Progenitor cell of endocrine pancreas (in vitro differentiated cells): Measurements from ENCODE around the gene DNALI1. TPM values are rescaled to one million over a fixed set of nuclear protein-coding genes. Genes with fewer than 3 reads are reported as not detected.

Experiments used
- DNase-seq: peaks from one replicate; pipeline ENCODE4 v3.0.0; 2021; ENCODE audit warnings: low spot score; ENCODE audit not compliant: unreplicated experiment
- H3K27ac Mint-ChIP-seq: 2 replicates; pipeline ENCODE4 v1.8.0; 2021; ENCODE audit warnings: mild to moderate bottlenecking, moderate library complexity, mixed read lengths
- H3K27me3 Mint-ChIP-seq: 2 replicates; pipeline ENCODE4 v1.8.0; 2021; ENCODE audit warnings: mixed read lengths
- H3K36me3 Mint-ChIP-seq: 2 replicates; pipeline ENCODE4 v1.8.0; 2022; ENCODE audit warnings: mixed read lengths; ENCODE audit not compliant: insufficient read depth
- H3K4me1 Mint-ChIP-seq: 2 replicates; pipeline ENCODE4 v1.8.0; 2021; ENCODE audit warnings: low read depth, mixed read lengths
- H3K4me3 Mint-ChIP-seq: 2 replicates; pipeline ENCODE4 v1.8.0; 2021; ENCODE audit warnings: low read depth, mild to moderate bottlenecking, moderate library complexity, mixed read lengths
- H3K9me3 Mint-ChIP-seq: 2 replicates; pipeline ENCODE4 v1.8.0; 2021; ENCODE audit warnings: low read depth, mixed read lengths
- CTCF ChIP-seq: fragments of 200-600 bp; sonication (generic); IDR thresholded peaks from one replicate; pipeline ENCODE4 v1.5.0; 2021; ENCODE audit warnings: antibody characterized with exemption, mild to moderate bottlenecking; ENCODE audit not compliant: unreplicated experiment
- total RNA-seq: library from RNA; stranded (reverse); gene quantifications from 2 replicates; pipeline ENCODE4 v1.2.1, GENCODE V29; 2021

DNALI1 gene
- total RNA-seq, 1 donor from 2014 or later, result 75.4 TPM

GRCh38 chr1:37599940-37600339 lies 43.2 kb downstream of the DNALI1 start:
- Mint-ChIP-seq H3K36me3 (no peaks in the 10 kb centered on the region), H3K4me3 (no peak overlapping the region), H3K27me3 (peaks cover 38% of the 10 kb centered on the region), H3K9me3 (no peaks in the 10 kb centered on the region), H3K4me1 (peaks cover 11% of the 10 kb centered on the region), H3K27ac (no peak overlapping the region)
- DNase-seq, result no peak
- TF ChIP-seq CTCF, result no peak

GRCh38 chr1:37601441-37601840 lies 44.7 kb downstream of the DNALI1 start:
- peaks cover 47% of the 10 kb centered on the region for H3K27me3 Mint-ChIP-seq

GRCh38 chr1:37602750-37603694 lies 46.3 kb downstream of the DNALI1 start:
- DNase-seq, result peak; percentile 29
- Mint-ChIP-seq H3K4me1 (no peaks in the 10 kb centered on the region), H3K36me3 (no peaks in the 10 kb centered on the region), H3K27ac (no peak overlapping the region), H3K9me3 (no peaks in the 10 kb centered on the region), H3K4me3 (no peak overlapping the region), H3K27me3 (peaks cover 43% of the 10 kb centered on the region)
- TF ChIP-seq CTCF, result peak; percentile 79

More at GRCh38 chr1:37601441-37601840, 44.7 kb downstream of the DNALI1 start:
- no peak for TF ChIP-seq CTCF
- Mint-ChIP-seq H3K4me1 (no peaks in the 10 kb centered on the region), H3K27ac (no peak overlapping the region), H3K4me3 (no peak overlapping the region), H3K36me3 (no peaks in the 10 kb centered on the region), H3K9me3 (no peaks in the 10 kb centered on the region)
- DNase-seq, result no peak

GRCh38 chr1:37605061-37605650 lies 48.4 kb downstream of the DNALI1 start:
- Mint-ChIP-seq H3K27ac (no peak overlapping the region), H3K4me1 (no peaks in the 10 kb centered on the region), H3K36me3 (no peaks in the 10 kb centered on the region), H3K4me3 (no peak overlapping the region), H3K9me3 (no peaks in the 10 kb centered on the region), H3K27me3 (peaks cover 36% of the 10 kb centered on the region)
- TF ChIP-seq CTCF, result no peak
- no peak for DNase-seq

- TF ChIP-seq CTCF, result no peak
- no peak for DNase-seq
- no peak overlapping the region for H3K4me3 Mint-ChIP-seq
- no peaks in the 10 kb centered on the region for H3K9me3 Mint-ChIP-seq
- no peak overlapping the region for H3K27ac Mint-ChIP-seq
- H3K27me3 Mint-ChIP-seq, result peaks cover 33% of the 10 kb centered on the region
- no peaks in the 10 kb centered on the region for H3K4me1 Mint-ChIP-seq
- H3K36me3 Mint-ChIP-seq, result no peaks in the 10 kb centered on the region
These were observed 49.2 kb downstream of the DNALI1 start for GRCh38 chr1:37605806-37606474.
